Astrocyte of the cerebellum (primary cell): ENCODE data around the gene BRSK2.

Experiments
- DNase-seq: peaks from one replicate; pipeline ENCODE4 v3.0.0-alpha.2; 2011; ENCODE audit warnings: low read depth
- H3K4me3 ChIP-seq: 2 replicates; pipeline ENCODE4 v1.5.1; 2011; ENCODE audit warnings: mild to moderate bottlenecking, low read depth, low read length, moderate library complexity
- CTCF ChIP-seq: IDR thresholded peaks from 2 replicates; pipeline ENCODE4 v1.5.1; 2012; ENCODE audit warnings: low read length, low read depth, moderate library complexity, mild to moderate bottlenecking; ENCODE audit errors: missing control alignments
- in situ Hi-C: cut with HindIII; loops from 2 replicates; pipeline ENCODE4 v1.10.0; 2017; ENCODE audit warnings: low sequenced_read_pairs

The BRSK2 gene

GRCh38 chr11:1490651-1491050, 100.9 kb downstream of the BRSK2 start:
- in situ Hi-C loops: no loop called here

GRCh38 chr11:1491379-1491778, 101.6 kb downstream of the BRSK2 start:
- no peak for TF ChIP-seq CTCF
- DNase-seq: no peak
- no peak overlapping the region for H3K4me3 ChIP-seq
- in situ Hi-C loops: no loop called here

More at GRCh38 chr11:1490651-1491050, 100.9 kb downstream of the BRSK2 start:
- no peak for DNase-seq
- H3K4me3 ChIP-seq: no peak overlapping the region
- TF ChIP-seq CTCF: no peak

- no peak for DNase-seq
- H3K4me3 ChIP-seq: no peak overlapping the region
- in situ Hi-C loops: no loop called here
- no peak for TF ChIP-seq CTCF
Observed at GRCh38 chr11:1493650-1494244, 104.0 kb downstream of the BRSK2 start.

GRCh38 chr11:1494650-1495049, 104.9 kb downstream of the BRSK2 start:
- DNase-seq: no peak
- no peak overlapping the region for H3K4me3 ChIP-seq
- TF ChIP-seq CTCF: no peak
- in situ Hi-C loops: no loop called here

- H3K4me3 ChIP-seq: no peak overlapping the region
- in situ Hi-C loops: no loop called here
- no peak for DNase-seq
- TF ChIP-seq CTCF: no peak
Observed at GRCh38 chr11:1496091-1496760, 106.5 kb downstream of the BRSK2 start.

- no peak overlapping the region for H3K4me3 ChIP-seq
- no peak for DNase-seq
- TF ChIP-seq CTCF: no peak
- in situ Hi-C loops: no loop called here
Observed at GRCh38 chr11:1496761-1497095, 107.0 kb downstream of the BRSK2 start.

- no peak for DNase-seq
- in situ Hi-C loops: no loop called here
- no peak for TF ChIP-seq CTCF
- H3K4me3 ChIP-seq: no peak overlapping the region
Observed at GRCh38 chr11:1497600-1497999, 107.9 kb downstream of the BRSK2 start.
